ENCODE measurements around the gene CACNA2D1.

Gene CACNA2D1

GRCh38 chr7:82172881-82173280 is 270.7 kb downstream of the CACNA2D1 start:
- TF ChIP-seq CTCF (IDR thresholded peaks at IDR 0.05; ENCODE audit: low read depth, low read length, missing control alignments) = no peak
- no peak for DNase-seq
- Histone ChIP-seq H3K4me3 (ENCODE audit: low read depth, low read length) (no peak overlapping the region), H3K27ac (no peak overlapping the region), H3K27me3 (replicated peaks) (no peaks in the 10 kb centered on the region), H3K36me3 (replicated peaks) (no peaks in the 10 kb centered on the region)
- in situ Hi-C loops (cut with HindIII; ENCODE audit: low pct_ligation_motif_present, low sequenced_read_pairs) = no loop called here

DNA sequence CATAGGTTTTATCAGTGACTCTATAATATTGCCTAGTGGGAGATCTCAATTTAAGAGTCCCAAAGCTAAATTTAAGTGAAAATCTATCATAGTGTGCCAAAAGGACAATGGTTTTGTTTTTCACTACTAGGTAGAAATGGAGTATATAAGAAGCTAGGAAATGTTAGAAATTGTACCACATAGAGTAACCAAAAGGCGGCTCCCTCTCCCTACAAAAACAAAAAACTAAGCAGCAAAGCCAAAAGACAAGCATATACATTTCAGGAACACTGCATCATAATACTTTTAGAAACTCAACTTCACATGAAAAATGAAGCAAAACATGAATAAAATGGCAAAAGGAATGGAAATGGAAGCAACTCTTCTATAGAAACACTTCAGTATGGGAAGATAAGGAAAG is 271.6 kb downstream of the CACNA2D1 start:
- H3K36me3 ChIP-seq (replicated peaks) = no peaks in the 10 kb centered on the region
- in situ Hi-C loops (cut with HindIII; ENCODE audit: low pct_ligation_motif_present, low sequenced_read_pairs) = no loop called here
- H3K27me3 ChIP-seq (replicated peaks) = no peaks in the 10 kb centered on the region
- no peak for TF ChIP-seq CTCF (IDR thresholded peaks at IDR 0.05; ENCODE audit: low read depth, low read length, missing control alignments)
- DNase-seq = no peak
- H3K4me3 ChIP-seq (ENCODE audit: low read depth, low read length) = no peak overlapping the region
- H3K27ac ChIP-seq = no peak overlapping the region

DNA sequence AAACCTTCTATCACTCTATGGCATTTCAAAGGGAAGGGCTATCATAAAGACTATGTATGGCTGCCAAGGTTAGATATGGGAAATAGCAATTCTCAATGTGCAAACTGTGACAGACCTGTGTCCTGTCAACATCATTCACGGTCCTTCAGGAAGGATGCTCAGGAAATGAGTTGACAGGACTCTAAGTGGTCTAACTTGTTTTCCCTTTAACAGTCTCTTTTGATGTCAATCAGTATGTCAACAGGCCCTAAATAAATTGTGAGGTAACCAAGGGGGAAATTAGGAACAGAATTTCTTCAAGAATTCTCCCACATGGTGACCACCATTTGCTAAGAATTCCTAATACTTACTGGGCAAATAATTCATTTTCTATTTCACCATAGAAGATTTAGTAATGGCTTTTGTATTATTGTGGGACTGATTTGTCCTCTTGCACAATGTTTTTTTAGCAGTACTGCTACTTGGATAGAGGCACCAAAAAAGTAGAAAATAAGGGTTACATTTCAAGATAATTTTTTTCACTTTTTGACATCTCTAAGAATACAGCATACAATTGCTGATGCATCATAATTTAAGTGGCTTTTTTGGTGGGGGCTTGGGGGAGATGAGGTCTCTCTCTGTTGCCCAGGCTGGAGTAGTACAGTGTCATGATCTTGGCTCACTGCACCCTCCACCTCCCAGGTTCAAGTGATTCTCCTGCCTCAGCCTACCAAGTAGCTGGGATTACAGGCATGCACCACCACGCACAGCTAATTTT is 275.8 kb downstream of the CACNA2D1 start:
- Histone ChIP-seq H3K36me3 (replicated peaks) (no peaks in the 10 kb centered on the region), H3K27me3 (replicated peaks) (no peaks in the 10 kb centered on the region), H3K4me3 (ENCODE audit: low read depth, low read length) (no peak overlapping the region), H3K27ac (no peak overlapping the region)
- DNase-seq = no peak
- TF ChIP-seq CTCF (IDR thresholded peaks at IDR 0.05; ENCODE audit: low read depth, low read length, missing control alignments) = no peak
- in situ Hi-C loops (cut with HindIII; ENCODE audit: low pct_ligation_motif_present, low sequenced_read_pairs) = no loop called here

- H3K27ac ChIP-seq = no peak overlapping the region
- no peak for DNase-seq
- no peak overlapping the region for H3K4me3 ChIP-seq (ENCODE audit: low read depth, low read length)
- H3K27me3 ChIP-seq (replicated peaks) = no peaks in the 10 kb centered on the region
- TF ChIP-seq CTCF (IDR thresholded peaks at IDR 0.05; ENCODE audit: low read depth, low read length, missing control alignments) = no peak
- H3K36me3 ChIP-seq (replicated peaks) = no peaks in the 10 kb centered on the region
- in situ Hi-C loops (cut with HindIII; ENCODE audit: low pct_ligation_motif_present, low sequenced_read_pairs) = no loop called here
Measured at GRCh38 chr7:82166260-82167015, 277.1 kb downstream of the CACNA2D1 start.

DNA sequence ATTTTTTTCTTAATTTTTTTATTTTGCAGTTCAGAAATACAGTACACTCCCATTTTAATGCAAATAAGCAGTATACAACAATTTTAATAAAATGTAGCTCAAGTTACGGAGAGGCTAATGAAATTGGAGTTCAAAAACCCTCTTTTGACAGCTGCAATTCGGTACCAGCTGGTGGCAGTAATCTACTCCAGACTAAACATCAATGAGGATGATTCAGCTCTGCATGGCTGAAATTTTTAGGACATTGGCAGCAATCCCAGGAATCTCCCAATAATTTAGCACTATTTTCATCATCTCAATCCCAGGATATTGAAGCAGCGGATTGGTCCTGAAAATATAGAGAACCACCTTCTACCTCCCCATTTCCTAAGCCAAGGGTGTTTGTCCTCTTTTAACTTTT is 278.8 kb downstream of the CACNA2D1 start:
- H3K4me3 ChIP-seq (ENCODE audit: low read depth, low read length) = no peak overlapping the region
- no peaks in the 10 kb centered on the region for H3K27me3 ChIP-seq (replicated peaks)
- H3K27ac ChIP-seq = no peak overlapping the region
- H3K36me3 ChIP-seq (replicated peaks) = no peaks in the 10 kb centered on the region
- peak; percentile 81 for DNase-seq
- in situ Hi-C loops (cut with HindIII; ENCODE audit: low pct_ligation_motif_present, low sequenced_read_pairs) = no loop called here
- peak; percentile 63 for TF ChIP-seq CTCF (IDR thresholded peaks at IDR 0.05; ENCODE audit: low read depth, low read length, missing control alignments)
